UCSD-AML1 (cell line): ENCODE results near the gene LHCGR.
"Not testable (repeated sequence)": the region's sequence is repeated elsewhere in the genome, so short reads cannot be mapped to it uniquely, and the experiment has no call there.

ENCODE experiments used
- DNase-seq: peaks from one replicate; lab custom pipeline; 2025; ENCODE audit not compliant: unreplicated experiment; lab: John Stamatoyannopoulos, UW

The LHCGR gene

DNA sequence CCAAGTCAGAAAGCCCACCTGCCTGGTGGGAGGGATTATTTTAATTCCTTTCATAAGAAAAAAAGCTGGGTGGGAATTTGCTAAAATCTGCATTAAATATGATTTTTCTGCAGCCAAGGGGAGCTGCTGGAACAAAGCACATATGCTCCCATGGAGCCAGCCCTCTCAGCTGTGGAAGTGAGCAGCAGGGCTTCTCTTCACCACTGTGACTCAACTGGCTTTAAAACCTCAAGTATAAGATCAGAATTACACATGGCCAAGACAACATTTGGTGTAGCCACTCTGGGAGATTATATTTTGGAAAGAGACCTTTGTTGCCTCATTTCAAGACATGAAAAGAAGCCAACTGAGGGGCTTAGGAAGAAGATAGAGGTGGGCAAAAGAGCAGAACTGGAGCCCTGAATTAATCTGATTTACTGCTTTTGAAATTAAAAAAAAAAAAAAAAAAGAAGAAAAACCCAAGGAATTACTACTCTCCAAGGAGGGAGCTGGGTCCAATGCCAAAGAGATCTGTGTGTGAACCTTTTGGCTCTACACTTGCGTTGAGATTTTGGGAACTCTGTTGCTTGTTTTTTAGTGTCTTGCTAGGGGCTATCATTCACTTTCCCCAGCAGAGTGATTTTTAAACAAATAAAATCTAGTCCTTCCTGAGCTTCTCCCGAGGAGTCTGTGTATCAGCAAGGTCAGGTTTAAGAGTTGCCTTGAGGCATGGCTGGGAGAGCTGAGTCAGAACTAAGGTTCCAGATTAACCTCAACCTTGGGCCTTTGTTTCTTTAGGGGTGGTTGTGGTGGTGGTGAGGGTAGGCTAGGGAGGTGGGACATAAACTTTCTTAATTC, 6.0 kb downstream of the LHCGR start:
- no peak for DNase-seq

DNA sequence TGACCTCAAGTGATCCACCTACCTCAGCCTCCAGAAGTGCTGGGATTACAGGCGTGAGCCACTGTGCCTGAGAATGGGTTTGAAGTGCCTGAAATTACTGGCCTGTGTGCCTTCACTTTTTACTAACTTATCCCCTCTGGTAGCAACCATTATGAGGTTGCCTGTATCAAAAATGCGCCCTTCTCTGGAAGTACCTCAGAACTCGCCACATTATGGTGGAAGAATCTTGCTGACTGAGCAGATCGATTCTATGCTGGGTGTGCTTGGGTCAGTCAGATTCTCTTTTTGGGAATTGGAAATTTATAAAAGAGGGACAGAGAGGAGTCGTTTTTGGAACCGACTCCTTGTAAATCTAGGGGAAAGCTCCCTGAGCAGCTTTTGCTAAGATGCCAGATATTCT, 8.2 kb downstream of the LHCGR start:
- no peak for DNase-seq

DNA sequence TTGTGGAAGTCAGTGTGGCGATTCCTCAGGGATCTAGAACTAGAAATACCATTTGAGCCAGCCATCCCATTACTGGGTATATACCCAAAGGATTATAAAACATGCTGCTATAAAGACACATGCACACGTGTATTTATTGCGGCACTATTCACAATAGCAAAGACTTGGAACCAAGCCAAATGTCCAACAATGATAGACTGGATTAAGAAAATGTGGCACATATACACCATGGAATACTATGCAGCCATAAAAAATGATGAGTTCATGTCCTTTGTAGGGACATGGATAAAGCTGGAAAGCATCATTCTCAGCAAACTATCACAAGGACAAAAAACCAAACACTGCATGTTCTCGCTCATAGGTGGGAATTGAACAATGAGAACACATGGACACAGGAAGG, 16.3 kb downstream of the LHCGR start:
- not testable (repeated sequence) for DNase-seq

DNA sequence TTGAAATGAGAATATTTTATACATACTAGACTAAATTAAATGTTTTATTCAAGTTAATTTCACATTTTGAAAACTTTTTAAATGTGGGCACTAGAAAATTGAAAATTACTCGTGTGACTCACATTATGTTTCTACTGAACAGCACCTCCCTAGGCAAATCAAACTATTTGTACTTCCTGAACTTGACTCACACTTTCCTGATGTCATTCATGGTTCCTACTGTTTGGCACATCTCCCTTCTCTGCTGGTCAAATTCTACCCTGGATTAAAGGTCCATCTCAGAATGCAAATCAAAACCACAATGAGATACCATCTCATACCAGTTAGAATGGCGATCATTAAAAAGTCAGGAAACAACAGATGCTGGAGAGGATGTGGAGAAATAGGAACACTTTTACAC, 16.7 kb downstream of the LHCGR start:
- DNase-seq, result no peak

DNA sequence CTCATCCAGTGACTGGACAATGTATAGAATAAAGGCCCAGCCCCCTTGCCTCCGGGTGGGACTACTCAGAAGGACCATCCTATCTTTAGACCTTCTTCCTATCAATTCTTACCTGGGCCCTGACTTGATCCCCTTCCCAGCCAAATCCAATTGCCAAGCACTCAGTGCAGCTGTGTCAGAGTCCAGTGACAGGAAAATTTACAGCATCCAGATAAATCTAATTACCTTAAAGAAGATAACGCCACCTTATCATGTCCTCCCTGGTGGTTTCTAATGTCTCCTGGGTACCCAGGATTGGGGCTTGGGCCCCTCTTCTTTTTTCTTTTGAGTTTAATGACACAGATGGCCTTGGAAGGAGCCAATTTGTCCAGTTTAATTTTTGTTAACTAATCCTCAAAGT, 19.3 kb downstream of the LHCGR start:
- no peak for DNase-seq

DNA sequence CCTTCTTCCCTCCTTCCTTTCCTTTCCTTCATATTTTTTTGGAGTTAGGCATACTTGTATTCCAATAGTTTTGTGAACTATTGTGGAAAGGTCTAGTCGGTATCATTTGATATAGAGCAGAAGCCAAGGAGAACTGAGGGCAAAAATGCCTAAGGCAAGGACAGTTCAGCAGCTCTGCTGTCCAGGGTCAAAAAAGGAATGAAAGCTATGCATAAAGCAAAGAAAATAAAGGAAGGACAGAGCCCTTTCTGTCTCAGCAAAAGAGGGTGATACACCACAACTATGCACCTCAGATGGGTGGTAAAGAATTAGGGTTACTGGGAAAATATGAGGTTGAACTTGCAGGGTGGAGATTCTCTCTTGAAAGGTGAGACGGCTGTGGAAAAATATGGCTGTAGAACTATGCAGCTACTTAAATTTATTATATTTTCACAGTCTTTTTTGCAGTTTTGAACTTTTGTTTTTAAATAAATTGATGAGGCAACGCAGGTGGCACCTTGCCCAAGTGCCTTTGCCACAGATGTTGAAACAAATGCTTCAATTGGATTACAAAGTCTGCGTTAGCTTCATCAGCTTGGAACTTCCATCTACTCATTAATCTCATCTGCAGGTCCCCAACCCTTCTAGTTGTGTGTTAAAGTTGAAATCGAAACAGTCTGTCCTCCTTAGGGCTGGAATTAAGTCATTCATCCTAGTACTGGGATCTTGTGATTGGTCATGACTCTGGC, 20.8 kb downstream of the LHCGR start:
- DNase-seq, result no peak

DNA sequence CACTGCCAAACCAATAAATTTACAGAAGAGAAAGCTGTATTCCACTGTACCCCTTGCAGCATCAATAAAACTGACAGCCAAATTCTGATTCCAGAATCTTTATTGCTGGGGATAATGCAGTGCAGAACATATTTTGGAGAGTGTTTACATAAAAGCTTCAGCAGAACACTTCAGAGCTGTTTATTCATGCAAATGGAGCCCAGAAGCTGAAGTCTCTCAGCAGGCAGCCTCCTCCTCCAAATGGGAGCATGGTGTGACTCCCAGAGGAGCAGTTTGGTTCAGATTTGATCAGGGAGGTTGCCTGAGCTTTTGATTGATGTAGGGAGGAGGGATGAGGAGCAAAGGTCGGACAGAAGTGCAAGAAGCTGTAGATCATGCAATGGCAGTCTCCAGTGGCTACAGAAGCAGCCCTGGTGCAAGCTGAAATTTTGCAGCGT, 22.4 kb downstream of the LHCGR start:
- DNase-seq, result no peak

DNA sequence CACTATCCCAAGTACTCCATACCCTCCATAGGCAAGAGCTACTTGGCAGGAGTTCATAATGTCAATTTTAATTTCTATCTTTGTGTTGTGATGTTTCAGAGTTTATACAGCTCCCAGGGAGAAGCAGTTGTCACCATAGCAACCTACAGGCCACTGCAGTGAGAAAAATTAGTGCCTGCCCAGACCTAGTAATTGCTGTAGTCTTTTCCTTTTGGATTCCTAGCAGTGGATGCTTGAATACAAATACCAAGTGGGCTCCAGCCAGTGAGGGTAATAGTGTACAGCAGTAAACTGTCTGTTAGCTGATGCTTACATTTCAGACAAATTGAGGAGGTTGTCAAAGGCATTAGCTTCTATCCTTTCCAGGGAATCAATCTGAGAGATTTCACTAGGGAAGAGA, 26.7 kb downstream of the LHCGR start:
- no peak for DNase-seq

DNA sequence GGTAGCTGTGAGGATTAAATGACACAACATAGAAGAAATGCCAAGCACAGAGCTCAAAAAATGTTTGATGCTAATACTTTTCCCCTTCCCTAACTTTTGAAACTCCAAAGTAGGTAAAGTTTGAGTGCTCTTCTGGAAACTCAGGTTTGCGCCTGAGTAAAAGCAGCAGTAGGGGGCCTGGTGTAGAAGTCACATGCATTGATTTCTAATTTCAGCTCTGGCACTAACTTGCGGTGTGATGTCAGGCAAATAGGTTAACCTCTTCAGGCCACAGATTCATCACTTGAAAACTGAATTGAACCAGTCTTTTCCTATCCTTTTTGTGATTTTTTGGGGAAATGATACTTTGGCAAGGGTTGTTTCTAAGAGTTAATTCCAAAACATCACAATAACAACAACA, 27.2 kb downstream of the LHCGR start:
- no peak for DNase-seq

DNA sequence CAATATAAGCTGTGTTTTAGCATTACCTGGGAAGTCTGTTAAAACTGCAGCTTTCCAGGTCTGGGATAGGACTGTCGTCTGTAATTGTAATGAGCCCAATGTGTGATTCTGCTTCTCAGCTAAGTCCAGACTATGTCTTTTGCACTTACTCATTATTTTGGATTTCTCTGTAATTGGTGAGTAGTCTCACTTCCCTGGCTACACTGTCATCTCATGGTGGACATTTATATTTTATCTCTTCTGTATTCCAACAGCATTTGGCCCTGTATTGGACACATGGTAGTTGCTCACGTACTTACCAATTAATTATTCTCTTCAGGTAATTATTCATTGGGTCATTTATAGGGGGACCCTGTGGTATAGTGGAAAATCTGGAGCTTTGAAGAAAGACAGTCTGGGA, 28.0 kb downstream of the LHCGR start:
- DNase-seq, result no peak

DNA sequence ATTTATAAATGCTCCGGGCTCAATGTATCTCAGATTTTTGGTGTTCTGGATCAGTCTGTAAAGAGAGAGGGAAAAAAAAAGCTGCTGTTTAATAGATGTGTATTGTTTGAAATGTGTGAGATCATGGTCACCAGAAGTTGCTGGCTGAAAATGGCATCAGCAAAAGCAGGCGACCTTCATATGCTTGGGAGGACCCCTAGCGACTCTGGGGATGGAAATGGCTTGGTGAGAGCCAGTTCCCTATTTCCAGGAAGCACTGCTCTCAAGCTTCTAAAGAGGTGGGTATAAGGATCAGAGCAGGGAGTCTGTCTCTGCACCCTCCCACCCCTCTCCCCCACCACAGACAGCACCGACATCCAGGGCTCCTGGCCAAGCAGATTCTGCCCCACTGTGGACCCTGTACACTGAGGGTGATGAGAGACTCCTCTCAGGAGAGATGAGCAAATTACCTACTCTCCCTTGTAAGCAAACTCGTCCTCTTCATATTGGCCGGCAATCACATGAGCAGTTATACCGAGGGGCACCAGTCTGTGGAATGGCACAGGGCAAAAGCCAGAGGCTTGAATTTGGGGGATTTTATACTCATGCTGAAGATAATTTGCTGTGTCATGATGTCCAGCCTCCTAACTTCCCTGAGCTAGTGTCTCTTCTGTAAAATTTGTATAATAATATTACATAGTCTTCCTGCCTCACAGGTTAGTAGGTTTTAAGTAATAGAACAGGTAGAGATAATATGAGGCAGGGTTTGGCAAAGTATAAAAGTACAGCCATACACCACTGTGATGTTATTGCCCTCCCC, 29.6 kb downstream of the LHCGR start:
- no peak for DNase-seq

DNA sequence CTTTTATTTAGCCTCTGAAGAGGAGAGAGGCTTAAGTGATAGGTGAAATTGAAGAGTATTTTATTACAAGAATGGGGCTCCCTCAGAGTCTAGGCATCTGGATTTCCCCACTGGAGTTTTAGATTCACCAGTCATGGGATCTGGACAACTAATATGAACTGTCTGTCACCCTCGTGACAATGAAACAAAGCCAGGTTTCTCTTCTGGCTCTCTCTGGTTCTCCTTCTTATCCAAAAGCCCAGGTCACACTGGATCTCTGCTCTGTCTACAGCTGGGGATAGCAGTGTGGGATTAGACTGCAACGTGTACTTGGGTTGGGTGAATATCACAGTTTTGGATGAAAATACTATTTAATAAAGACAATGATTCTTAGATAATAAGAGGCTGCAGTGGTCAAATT, 31.2 kb downstream of the LHCGR start:
- DNase-seq, result no peak

DNA sequence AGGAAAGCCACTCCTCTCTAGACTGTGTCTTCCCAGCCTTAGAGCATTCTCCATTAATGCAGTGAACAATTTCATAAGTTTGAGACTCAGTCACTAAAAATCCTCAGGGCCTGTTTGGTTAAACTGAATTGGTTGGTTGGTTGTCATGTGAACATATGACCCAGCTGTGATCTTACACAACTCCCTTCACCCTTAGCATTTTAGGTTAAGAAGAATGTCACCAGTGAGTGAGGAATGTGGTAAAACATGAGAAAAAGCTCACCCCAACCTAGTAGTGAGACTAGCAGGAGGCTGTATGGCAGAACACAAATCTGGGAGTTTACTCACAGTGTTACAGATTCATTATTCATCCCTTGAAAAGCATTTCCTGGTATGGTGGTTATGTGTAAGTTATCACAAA, 32.4 kb downstream of the LHCGR start:
- DNase-seq, result no peak

DNA sequence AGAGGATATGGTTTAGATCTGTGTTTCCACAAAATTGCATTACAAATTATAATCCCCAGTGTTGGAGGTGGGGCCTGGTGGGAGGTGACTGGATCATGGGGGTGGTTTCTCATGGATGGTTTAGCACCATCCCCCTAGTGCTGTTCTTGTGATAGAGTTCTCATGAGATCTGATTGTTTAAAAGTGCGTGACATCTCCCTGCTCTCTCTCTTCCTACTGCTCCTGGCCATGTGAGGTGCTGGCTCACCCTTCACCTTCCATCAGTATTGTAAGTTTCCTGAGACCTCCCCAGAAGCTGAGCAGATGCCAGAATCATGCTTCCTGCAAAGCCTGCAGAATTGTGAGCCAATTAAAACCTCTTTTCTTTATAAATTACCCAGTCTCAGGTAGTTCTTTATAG, 33.1 kb downstream of the LHCGR start:
- no peak for DNase-seq

DNA sequence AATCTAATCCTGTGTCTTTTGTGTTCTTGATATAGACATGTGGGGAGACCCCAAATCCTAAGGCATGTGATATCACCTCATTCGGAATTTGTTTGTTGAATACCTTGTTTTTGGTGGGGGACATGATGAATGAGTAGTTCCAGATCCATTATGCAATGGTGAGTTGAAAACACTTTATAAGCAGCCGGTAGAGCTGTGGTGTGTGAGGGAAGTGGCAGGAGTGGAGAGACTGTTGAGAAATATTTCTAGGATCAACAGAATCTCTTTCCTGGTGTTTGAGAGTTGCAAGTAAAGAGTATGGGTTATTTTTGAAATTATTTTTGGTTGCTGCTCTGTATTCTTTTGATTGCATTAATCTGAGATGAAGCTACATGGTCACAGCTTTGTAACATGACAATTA, 34.4 kb downstream of the LHCGR start:
- no peak for DNase-seq

DNA sequence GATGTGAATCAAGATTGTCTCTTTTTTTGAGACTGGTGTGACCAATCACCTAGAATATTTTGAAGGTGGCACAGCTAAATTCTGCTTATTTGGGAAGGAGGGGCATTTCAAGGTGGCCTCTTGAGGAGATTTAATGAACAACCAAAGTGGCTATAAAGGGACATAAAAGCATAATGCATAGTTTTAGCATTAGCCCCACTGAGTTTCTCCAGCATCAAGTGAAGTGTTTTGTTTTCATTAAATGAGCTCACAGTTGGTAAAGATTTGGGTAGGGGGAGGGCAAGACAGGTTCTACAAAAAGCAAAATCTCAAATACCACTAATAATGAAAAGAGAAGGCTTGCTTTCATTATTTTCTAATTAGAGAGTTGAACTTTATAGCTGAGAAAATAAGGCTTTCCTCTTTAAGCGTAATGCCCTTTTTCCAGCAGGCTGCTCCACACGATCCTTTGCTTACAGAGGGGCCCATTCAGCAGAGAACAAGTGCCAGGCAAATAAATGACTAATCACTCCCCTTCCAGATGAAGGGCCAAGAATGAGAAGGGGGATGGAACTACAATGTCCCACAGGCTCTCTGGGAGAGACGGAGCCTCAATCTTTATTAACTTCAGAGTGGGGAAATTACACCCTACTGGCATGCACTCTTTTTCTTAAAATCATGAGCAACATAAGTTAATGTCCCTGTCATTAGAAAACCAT, 35.9 kb downstream of the LHCGR start:
- DNase-seq, result no peak

DNA sequence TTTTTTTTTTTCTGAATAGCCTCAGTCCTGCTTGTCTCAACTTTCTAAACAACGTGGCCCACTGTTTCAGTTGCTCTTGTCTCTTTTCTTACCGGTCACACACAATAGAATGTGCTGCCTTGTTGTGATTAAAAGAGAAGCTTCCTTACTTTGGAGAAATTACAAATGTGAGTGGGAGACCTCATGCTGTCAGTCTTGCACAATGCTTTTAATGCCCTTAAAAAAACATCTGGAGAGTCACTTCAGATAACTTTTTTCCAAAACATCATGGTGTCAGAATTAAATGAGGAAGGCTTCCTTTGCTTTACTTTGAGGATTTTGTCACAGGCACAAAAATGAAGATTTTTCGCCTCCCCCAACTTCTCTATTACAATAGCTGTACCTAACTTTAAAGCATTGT, 37.7 kb downstream of the LHCGR start:
- DNase-seq, result no peak

DNA sequence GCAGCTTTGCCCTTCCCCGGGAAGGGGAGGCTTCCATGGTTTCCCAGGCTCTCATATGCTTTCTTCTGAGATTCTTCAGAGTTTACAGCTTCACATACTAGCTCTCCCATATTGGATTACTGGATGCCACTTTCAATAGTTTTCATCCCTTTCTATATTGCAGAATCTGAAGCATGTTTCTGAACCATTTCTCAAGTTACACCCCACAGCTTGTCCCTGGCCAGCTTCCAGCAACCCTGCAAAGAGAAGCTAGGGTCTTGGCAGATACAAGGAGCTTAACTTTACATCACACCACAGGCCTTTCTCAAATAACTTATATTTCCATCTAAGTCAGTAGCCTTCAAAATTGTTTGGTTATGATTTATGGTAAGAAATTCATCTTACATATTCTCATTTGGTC, 39.6 kb downstream of the LHCGR start:
- DNase-seq, result no peak

DNA sequence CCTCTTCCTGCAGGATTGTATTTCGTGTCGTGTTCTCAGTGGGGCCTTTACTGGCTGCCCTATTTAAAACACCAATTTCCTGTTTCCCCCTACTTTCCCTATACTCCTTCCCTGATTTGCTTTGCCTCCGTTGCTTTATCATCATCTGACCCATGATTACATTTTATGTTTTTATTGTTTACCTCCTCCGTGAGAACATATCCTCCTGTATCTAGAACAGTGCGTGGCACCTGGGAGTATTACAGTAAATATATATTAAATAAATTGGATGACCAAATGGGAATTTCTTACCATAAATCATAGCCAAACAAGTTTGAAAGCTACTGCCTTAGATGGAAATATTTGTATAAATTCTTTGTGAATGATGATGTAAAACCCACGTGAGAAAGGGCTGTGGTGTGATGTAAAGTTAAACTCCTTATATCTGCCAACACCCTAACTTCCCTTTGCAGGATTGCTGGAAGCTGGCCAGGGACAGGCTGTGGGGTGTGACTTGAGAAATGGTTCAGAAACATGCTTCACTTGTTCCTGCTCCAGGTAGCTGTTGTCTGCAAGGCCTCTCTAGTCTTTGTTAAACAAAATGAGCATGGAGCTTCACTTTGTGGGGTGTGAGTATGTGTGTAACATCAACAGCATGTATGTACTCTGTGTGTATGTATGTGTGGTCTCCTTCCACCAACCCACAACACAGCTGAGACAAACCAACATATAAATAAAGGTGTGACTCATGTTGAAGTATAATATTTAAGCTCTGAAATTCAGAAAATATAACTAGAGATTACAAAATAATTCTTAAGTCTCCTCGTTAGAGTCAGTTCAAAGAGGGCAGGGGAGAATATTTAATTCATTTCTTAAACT, 40.3 kb downstream of the LHCGR start:
- no peak for DNase-seq

DNA sequence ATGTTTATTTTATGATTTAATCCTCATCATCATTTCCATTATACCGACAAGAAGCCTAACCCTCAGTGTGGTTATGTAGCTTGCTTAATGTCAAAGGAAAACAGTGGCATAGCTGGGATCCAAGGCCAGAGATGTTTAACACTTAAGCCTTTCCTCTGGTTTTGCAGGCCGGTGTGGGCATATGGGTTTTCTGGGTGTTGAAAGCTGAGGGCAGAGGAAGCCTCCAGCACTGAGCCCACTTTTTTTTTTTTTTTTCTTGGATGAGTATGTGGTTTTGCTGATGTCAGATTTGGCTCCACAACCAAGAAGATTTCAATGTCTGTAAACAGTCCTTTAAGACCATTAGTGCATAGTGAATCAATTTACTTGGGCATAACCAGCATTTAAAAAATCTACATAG, 41.3 kb downstream of the LHCGR start:
- DNase-seq, result no peak
